Naive B cell (primary cell): ENCODE measurements around the gene SMPD1. TPM values are rescaled to one million over a fixed set of nuclear protein-coding genes. Genes with fewer than 3 reads are reported as not detected.

ENCODE experiments used
- ATAC-seq, 2 donors: fragments of 150-1000 bp; cut with Tn5 transposase; 2 replicates each; pipeline ENCODE4 v1.10.0; 2021; ENCODE audit warnings: low read depth in 2 of 2, mild to moderate bottlenecking in 2 of 2, moderate library complexity in 2 of 2
- DNase-seq: peaks from one replicate; pipeline ENCODE4 v3.0.0; 2022
- H3K27ac Mint-ChIP-seq, 6 donors: one replicate each; pipeline ENCODE4 v1.8.0; 2020 to 2022; ENCODE audit warnings: mild to moderate bottlenecking in 6 of 6, mixed read lengths in 6 of 6, moderate library complexity in 5 of 6, inconsistent platforms in 2 of 6
- H3K27me3 Mint-ChIP-seq, 3 donors: one replicate each; pipeline ENCODE4 v1.8.0; 2021 to 2022; ENCODE audit warnings: mixed read lengths in 3 of 3, mild to moderate bottlenecking in 1 of 3
- H3K36me3 Mint-ChIP-seq, 2 donors: one replicate each; pipeline ENCODE4 v1.8.0; 2020 to 2022; ENCODE audit warnings: mixed read lengths in 2 of 2, inconsistent platforms in 1 of 2, mild to moderate bottlenecking in 1 of 2
- H3K4me1 Mint-ChIP-seq, 3 donors: one replicate each; pipeline ENCODE4 v1.8.0; 2020 to 2022; ENCODE audit warnings: mixed read lengths in 3 of 3, inconsistent platforms in 1 of 3, mild to moderate bottlenecking in 1 of 3, moderate library complexity in 1 of 3
- H3K4me3 Mint-ChIP-seq, 8 donors: one replicate each; pipeline ENCODE4 v1.8.0; 2020 to 2022; ENCODE audit warnings: mild to moderate bottlenecking in 8 of 8, mixed read lengths in 8 of 8, moderate library complexity in 8 of 8, inconsistent platforms in 2 of 8
- H3K9me3 Mint-ChIP-seq, 7 donors: one replicate each; pipeline ENCODE4 v1.8.0; 2020 to 2022; ENCODE audit warnings: mixed read lengths in 7 of 7, mild to moderate bottlenecking in 5 of 7, inconsistent platforms in 2 of 7, moderate library complexity in 1 of 7
- polyA plus RNA-seq, 6 donors: library from polyadenylated mRNA; unstranded; fragments of 300-500 nt; fragmentation: Illumina TruSeq; gene quantifications; one replicate each; pipeline ENCODE4 v1.2.3, GENCODE V29; 2021; ENCODE audit warnings: low read depth in 6 of 6

The SMPD1 gene
- polyA plus RNA-seq, 6 donors from 2014 or later, result 6.9 to 14.2 (median 9.9) TPM

- H3K27ac Mint-ChIP-seq, result peak overlapping the region in 2 of 6 donors; percentile 8 to 52
Measured at GRCh38 chr11:6393989-6394670, 3.9 kb downstream of the SMPD1 start.

GRCh38 chr11:6395470-6396060 is 5.3 kb downstream of the SMPD1 start:
- Mint-ChIP-seq H3K27me3 (no peaks in the 10 kb centered on the region), H3K4me3 (peak overlapping the region in 1 of 8 donors; percentile 56), H3K36me3 (peaks cover 10 to 19% of the 10 kb centered on the region in 2 donors), H3K9me3 (no peaks in the 10 kb centered on the region), H3K4me1 (peaks cover 25 to 37% (median 31%) of the 10 kb centered on the region in 3 donors), H3K27ac (peak overlapping the region in 3 of 6 donors; percentile 22 to 74 (median 43))
- DNase-seq (no peak), ATAC-seq (no peak)

More at GRCh38 chr11:6393989-6394670, 3.9 kb downstream of the SMPD1 start:
- Mint-ChIP-seq H3K36me3 (peaks cover 10 to 12% of the 10 kb centered on the region in 2 donors), H3K9me3 (no peaks in the 10 kb centered on the region), H3K4me3 (peak overlapping the region in 2 of 8 donors; percentile 44 to 69), H3K4me1 (peaks cover 34 to 40% (median 39%) of the 10 kb centered on the region in 3 donors), H3K27me3 (no peaks in the 10 kb centered on the region)
- DNase-seq (no peak), ATAC-seq (no peak)

- DNase-seq, result no peak
- Mint-ChIP-seq H3K27ac (peak overlapping the region in 1 of 6 donors; percentile 60), H3K27me3 (no peaks in the 10 kb centered on the region)
Measured at GRCh38 chr11:6397156-6397555, 6.9 kb downstream of the SMPD1 start.

GRCh38 chr11:6397636-6398035 is 7.4 kb downstream of the SMPD1 start:
- Mint-ChIP-seq H3K27ac (peak overlapping the region in 2 of 6 donors; percentile 4 to 28), H3K9me3 (no peaks in the 10 kb centered on the region), H3K36me3 (peaks cover 8 to 19% of the 10 kb centered on the region in 2 donors), H3K4me3 (no peak overlapping the region), H3K4me1 (peaks cover 26 to 40% (median 32%) of the 10 kb centered on the region in 3 donors), H3K27me3 (no peaks in the 10 kb centered on the region)
- ATAC-seq, result no peak
- no peak for DNase-seq

More at GRCh38 chr11:6397156-6397555, 6.9 kb downstream of the SMPD1 start:
- H3K4me1 Mint-ChIP-seq, result peaks cover 23 to 37% (median 32%) of the 10 kb centered on the region in 3 donors
- peaks cover 10 to 19% of the 10 kb centered on the region in 2 donors for H3K36me3 Mint-ChIP-seq
- no peaks in the 10 kb centered on the region for H3K9me3 Mint-ChIP-seq
- H3K4me3 Mint-ChIP-seq, result peak overlapping the region in 1 of 8 donors; percentile 28
- ATAC-seq, result no peak

- Mint-ChIP-seq H3K9me3 (no peaks in the 10 kb centered on the region), H3K4me3 (peak overlapping the region in 4 of 8 donors; percentile 4 to 66 (median 46)), H3K27ac (peak overlapping the region in 5 of 6 donors; percentile 57 to 90 (median 82)), H3K27me3 (no peaks in the 10 kb centered on the region), H3K36me3 (peaks cover 0 to 19% of the 10 kb centered on the region in 2 donors), H3K4me1 (peaks cover 43 to 54% (median 50%) of the 10 kb centered on the region in 3 donors)
- ATAC-seq (no peak), DNase-seq (no peak)
Measured at GRCh38 chr11:6400431-6401345, 10.4 kb downstream of the SMPD1 start.

GRCh38 chr11:6401464-6401863 is 11.2 kb downstream of the SMPD1 start:
- Mint-ChIP-seq H3K36me3 (peaks cover 0 to 19% of the 10 kb centered on the region in 2 donors), H3K27me3 (no peaks in the 10 kb centered on the region), H3K4me1 (peaks cover 47 to 62% (median 57%) of the 10 kb centered on the region in 3 donors), H3K27ac (peak overlapping the region in 2 of 6 donors; percentile 82 to 90), H3K9me3 (no peaks in the 10 kb centered on the region), H3K4me3 (peak overlapping the region in 2 of 8 donors; percentile 4 to 30)
- no peak for DNase-seq
- no peak for ATAC-seq

- Mint-ChIP-seq H3K27me3 (no peaks in the 10 kb centered on the region), H3K36me3 (peaks cover 0 to 19% of the 10 kb centered on the region in 2 donors), H3K4me3 (peak overlapping the region; percentile 46 to 93 (median 89)), H3K9me3 (no peaks in the 10 kb centered on the region), H3K4me1 (peaks cover 53 to 68% (median 63%) of the 10 kb centered on the region in 3 donors), H3K27ac (peak overlapping the region; percentile 55 to 97 (median 94))
- DNase-seq (no peak), ATAC-seq (no peak)
Measured at GRCh38 chr11:6402061-6402470, 11.8 kb downstream of the SMPD1 start.

GRCh38 chr11:6402561-6402981 is 12.3 kb downstream of the SMPD1 start:
- peak; percentile 96 to 97 for ATAC-seq
- no peaks in the 10 kb centered on the region for H3K9me3 Mint-ChIP-seq
- peaks cover 56 to 71% (median 66%) of the 10 kb centered on the region in 3 donors for H3K4me1 Mint-ChIP-seq
- peak overlapping the region; percentile 78 to 97 (median 94) for H3K27ac Mint-ChIP-seq
- H3K27me3 Mint-ChIP-seq, result no peaks in the 10 kb centered on the region
- H3K36me3 Mint-ChIP-seq, result peaks cover 0 to 19% of the 10 kb centered on the region in 2 donors
- DNase-seq, result peak; percentile 85
- H3K4me3 Mint-ChIP-seq, result peak overlapping the region; percentile 46 to 93 (median 89)

GRCh38 chr11:6403539-6403938 is 13.3 kb downstream of the SMPD1 start:
- ATAC-seq, result no peak
- peak overlapping the region in 7 of 8 donors; percentile 15 to 92 (median 77) for H3K4me3 Mint-ChIP-seq
- peak overlapping the region in 5 of 6 donors; percentile 76 to 96 (median 90) for H3K27ac Mint-ChIP-seq
- no peaks in the 10 kb centered on the region for H3K27me3 Mint-ChIP-seq
- H3K4me1 Mint-ChIP-seq, result peaks cover 60 to 76% (median 66%) of the 10 kb centered on the region in 3 donors
- H3K36me3 Mint-ChIP-seq, result peaks cover 0 to 10% of the 10 kb centered on the region in 2 donors
- H3K9me3 Mint-ChIP-seq, result no peaks in the 10 kb centered on the region
- DNase-seq, result no peak

- H3K27ac Mint-ChIP-seq, result peak overlapping the region; percentile 63 to 91 (median 82)
- ATAC-seq (peak in 1 of 2 donors; percentile 14), DNase-seq (no peak)
- H3K36me3 Mint-ChIP-seq, result peaks cover 0 to 8% of the 10 kb centered on the region in 2 donors
- H3K4me1 Mint-ChIP-seq, result peaks cover 60 to 72% (median 66%) of the 10 kb centered on the region in 3 donors
- H3K4me3 Mint-ChIP-seq, result peak overlapping the region in 6 of 8 donors; percentile 49 to 92 (median 70)
- H3K27me3 Mint-ChIP-seq, result no peaks in the 10 kb centered on the region
- H3K9me3 Mint-ChIP-seq, result no peaks in the 10 kb centered on the region
Measured at GRCh38 chr11:6404342-6405051, 14.2 kb downstream of the SMPD1 start.

GRCh38 chr11:6405052-6405667 is 14.9 kb downstream of the SMPD1 start:
- H3K27ac Mint-ChIP-seq, result peak overlapping the region in 1 of 6 donors; percentile 85
- DNase-seq, result no peak
- H3K36me3 Mint-ChIP-seq, result peaks cover 0 to 10% of the 10 kb centered on the region in 2 donors
- H3K4me3 Mint-ChIP-seq, result peak overlapping the region in 1 of 8 donors; percentile 77
- ATAC-seq, result no peak
- peaks cover 60 to 66% (median 66%) of the 10 kb centered on the region in 3 donors for H3K4me1 Mint-ChIP-seq
- no peaks in the 10 kb centered on the region for H3K27me3 Mint-ChIP-seq
- no peaks in the 10 kb centered on the region for H3K9me3 Mint-ChIP-seq

GRCh38 chr11:6405846-6406245 is 15.6 kb downstream of the SMPD1 start:
- H3K9me3 Mint-ChIP-seq, result no peaks in the 10 kb centered on the region
- peak overlapping the region in 4 of 6 donors; percentile 11 to 83 (median 17) for H3K27ac Mint-ChIP-seq
- no peaks in the 10 kb centered on the region for H3K27me3 Mint-ChIP-seq
- H3K36me3 Mint-ChIP-seq, result peaks cover 0 to 12% of the 10 kb centered on the region in 2 donors
- H3K4me1 Mint-ChIP-seq, result peaks cover 56 to 63% (median 61%) of the 10 kb centered on the region in 3 donors
- DNase-seq (no peak), ATAC-seq (no peak)
- peak overlapping the region in 4 of 8 donors; percentile 8 to 63 (median 24) for H3K4me3 Mint-ChIP-seq
